Gastrocnemius medialis (tissue), 4 donors: ENCODE results near the gene ARHGAP40. TPM values are rescaled to one million over a fixed set of nuclear protein-coding genes. Genes with fewer than 3 reads are reported as not detected.
A peak's percentile ranks its signal among the peaks of the same experiment; 100 is the strongest.

ENCODE experiments used
- ATAC-seq, 2 donors: fragments of 150-250 bp; one replicate each; pipeline ENCODE4 v1.9.1; 2016
- DNase-seq, 2 donors: peaks; one replicate each; pipeline ENCODE4 v3.0.0-alpha.2; 2019
- H3K27ac ChIP-seq, 4 donors: fragments of 200-600 bp; sonication (generic); 1 replicate in 1 of 4; 2 replicates in 3 of 4; pipeline ENCODE4 v1.5.1; 2016 to 2018; ENCODE audit warnings: mild to moderate bottlenecking in 2 of 4, moderate library complexity in 1 of 4
- H3K27me3 ChIP-seq, 3 donors: fragments of 200-600 bp; sonication (generic) in 2 of 3; 1 replicate in 1 of 3; 2 replicates in 2 of 3; pipeline versions ENCODE4 v1.5.1 to v1.6.0; 2016 to 2019; ENCODE audit warnings: mild to moderate bottlenecking in 1 of 3, moderate library complexity in 1 of 3
- H3K36me3 ChIP-seq, 2 donors: fragments of 200-600 bp; sonication (generic) in 1 of 2; one replicate each; pipeline ENCODE4 v1.5.1; 2017 to 2018
- H3K4me1 ChIP-seq, 2 donors: fragments of 200-600 bp; sonication (generic) in 1 of 2; one replicate each; pipeline ENCODE4 v1.5.1; 2016 to 2017; ENCODE audit warnings: mild to moderate bottlenecking in 2 of 2
- H3K4me3 ChIP-seq, 4 donors: fragments of 200-600 bp; sonication (generic) in 3 of 4; 1 replicate in 1 of 4; 2 replicates in 3 of 4; pipeline ENCODE4 v1.5.1; 2016 to 2019; ENCODE audit warnings: mild to moderate bottlenecking in 2 of 4
- H3K9me3 ChIP-seq, 3 donors: fragments of 200-600 bp; sonication (generic) in 2 of 3; 1 replicate in 1 of 3; 2 replicates in 2 of 3; pipeline ENCODE4 v1.5.1; 2016 to 2019
- CTCF ChIP-seq, 5 experiments: fragments of 450-650 bp in 3 of 5; fragments of 200-600 bp in 2 of 5; sonication (generic) in 2 of 5; IDR thresholded peaks in 4 of 5; conservative IDR thresholded peaks in 1 of 5; 1 replicate in 4 of 5; 2 replicates in 1 of 5; pipeline ENCODE4 v1.5.1; 2016 to 2019; ENCODE audit warnings: antibody characterized with exemption in 5 of 5, mild to moderate bottlenecking in 3 of 5, moderate library complexity in 3 of 5
- POLR2A ChIP-seq, 2 donors: fragments of 450-650 bp; IDR thresholded peaks; one replicate each; pipeline ENCODE4 v1.6.1; 2017; ENCODE audit warnings: antibody characterized with exemption in 2 of 2, mild to moderate bottlenecking in 2 of 2, moderate library complexity in 2 of 2
- in situ Hi-C, 4 donors: fragments of 200-750 bp; cut with MboI; loops; one replicate each; pipeline versions ENCODE4 v1.15.0 to v1.8.0; 2017; ENCODE audit warnings: low sequenced_read_pairs in 4 of 4
- intact Hi-C: fragments of 100-400 bp; cut with DNase I; formaldehyde crosslinking; loops from one replicate; pipeline ENCODE4 v1.15.1; 2023; ENCODE audit warnings: low total_unique reads
- total RNA-seq, 4 donors: library from RNA; depleted of rRNA; stranded (reverse); fragments of >200 nt; gene quantifications; one replicate each; pipeline versions ENCODE4 v1.1.0 to v1.2.3, GENCODE V29; 2016

ARHGAP40 gene
- total RNA-seq, 4 donors from 2014 or later, result not detected

DNA sequence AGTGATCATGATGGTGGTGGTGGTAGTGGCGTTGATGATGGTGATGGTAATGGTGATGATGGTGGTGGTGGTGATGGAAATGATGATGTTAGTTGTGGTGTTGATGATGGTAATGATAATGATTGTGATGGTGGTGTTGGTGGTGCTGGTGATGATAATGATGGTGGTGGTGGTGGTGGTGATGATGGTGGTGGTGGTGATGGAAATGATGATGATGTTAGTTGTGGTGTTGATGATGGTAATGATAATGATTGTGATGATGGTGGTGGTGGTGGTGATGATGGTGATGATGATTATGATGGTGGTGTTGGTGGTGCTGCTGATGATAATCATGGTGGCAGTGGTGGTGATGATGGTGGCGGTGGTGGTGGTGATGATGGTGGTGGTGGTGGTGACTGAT lies 51.4 kb downstream of the ARHGAP40 start:
- in situ Hi-C loops, result no loop called here
- peaks cover 0 to 14% (median 4%) of the 10 kb centered on the region in 3 donors for H3K27me3 ChIP-seq

DNA sequence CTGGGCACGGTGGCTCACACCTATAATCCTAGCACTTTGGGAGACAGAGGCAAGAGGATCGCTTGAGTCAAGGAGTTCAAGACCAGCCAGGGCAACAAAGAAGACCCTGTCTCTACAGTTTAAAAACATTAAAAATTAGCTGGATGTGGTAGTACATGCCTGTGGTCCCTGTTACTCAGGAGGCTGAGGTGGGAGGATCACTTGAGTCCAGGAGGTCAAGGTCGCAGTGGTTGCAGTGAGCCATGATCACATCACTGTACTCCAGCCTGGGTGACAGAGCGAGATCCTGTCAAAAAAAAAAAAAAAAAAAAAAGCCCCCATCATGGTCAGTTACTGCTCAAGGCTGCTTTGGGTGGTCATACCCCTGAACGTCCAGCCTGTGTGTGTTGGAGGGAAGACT lies 55.8 kb downstream of the ARHGAP40 start:
- Histone ChIP-seq H3K4me1 (no peaks in the 10 kb centered on the region), H3K27me3 (peaks cover 7 to 9% (median 8%) of the 10 kb centered on the region in 3 donors)
- in situ Hi-C loops, result no loop called here

More for the DNA sequence above, 51.4 kb downstream of the ARHGAP40 start:
- Histone ChIP-seq H3K9me3 (no peaks in the 10 kb centered on the region), H3K4me1 (no peaks in the 10 kb centered on the region), H3K4me3 (no peak overlapping the region), H3K36me3 (no peaks in the 10 kb centered on the region), H3K27ac (no peak overlapping the region)
- no peak for DNase-seq
- no peak for TF ChIP-seq POLR2A (IDR thresholded peaks at IDR 0.05)
- TF ChIP-seq CTCF (IDR thresholded peaks at IDR 0.05 in 4 of 5, conservative IDR thresholded peaks at IDR 0.05 in 1 of 5), result no peak
- no peak for ATAC-seq
- intact Hi-C loops, result no loop called here

GRCh38 chr20:38658879-38659596 lies 57.4 kb downstream of the ARHGAP40 start:
- Histone ChIP-seq H3K36me3 (no peaks in the 10 kb centered on the region), H3K4me1 (no peaks in the 10 kb centered on the region), H3K9me3 (no peaks in the 10 kb centered on the region), H3K4me3 (no peak overlapping the region), H3K27ac (no peak overlapping the region), H3K27me3 (peaks cover 7 to 9% (median 8%) of the 10 kb centered on the region in 3 donors)
- TF ChIP-seq POLR2A (IDR thresholded peaks at IDR 0.05), result no peak
- TF ChIP-seq CTCF (IDR thresholded peaks at IDR 0.05 in 4 of 5, conservative IDR thresholded peaks at IDR 0.05 in 1 of 5), result peak in 3 of 5 experiments; percentile 15 to 40 (median 20)
- ATAC-seq (no peak), DNase-seq (no peak)
- in situ Hi-C loops, result no loop called here
- intact Hi-C loops, result no loop called here

More for the DNA sequence above, 55.8 kb downstream of the ARHGAP40 start:
- Histone ChIP-seq H3K9me3 (no peaks in the 10 kb centered on the region), H3K4me3 (no peak overlapping the region), H3K27ac (no peak overlapping the region), H3K36me3 (no peaks in the 10 kb centered on the region)
- DNase-seq (no peak), ATAC-seq (no peak)
- no peak for TF ChIP-seq POLR2A (IDR thresholded peaks at IDR 0.05)
- no peak for TF ChIP-seq CTCF (IDR thresholded peaks at IDR 0.05 in 4 of 5, conservative IDR thresholded peaks at IDR 0.05 in 1 of 5)
- intact Hi-C loops, result no loop called here

GRCh38 chr20:38659597-38659880 lies 57.9 kb downstream of the ARHGAP40 start:
- no peak for ATAC-seq
- Histone ChIP-seq H3K4me3 (no peak overlapping the region), H3K27me3 (peaks cover 5 to 8% (median 7%) of the 10 kb centered on the region in 3 donors), H3K27ac (no peak overlapping the region), H3K4me1 (no peaks in the 10 kb centered on the region), H3K9me3 (no peaks in the 10 kb centered on the region), H3K36me3 (no peaks in the 10 kb centered on the region)
- no peak for DNase-seq
- TF ChIP-seq CTCF (IDR thresholded peaks at IDR 0.05 in 4 of 5, conservative IDR thresholded peaks at IDR 0.05 in 1 of 5), result no peak
- no peak for TF ChIP-seq POLR2A (IDR thresholded peaks at IDR 0.05)
- in situ Hi-C loops (no loop called here), intact Hi-C loops (no loop called here)

- no peak overlapping the region for H3K27ac ChIP-seq
- H3K27me3 ChIP-seq, result peaks cover 4 to 11% (median 7%) of the 10 kb centered on the region in 3 donors
- TF ChIP-seq POLR2A (IDR thresholded peaks at IDR 0.05) (no peak), CTCF (IDR thresholded peaks at IDR 0.05 in 4 of 5, conservative IDR thresholded peaks at IDR 0.05 in 1 of 5) (no peak)
- no peaks in the 10 kb centered on the region for H3K9me3 ChIP-seq
- no peak overlapping the region for H3K4me3 ChIP-seq
- H3K36me3 ChIP-seq, result no peaks in the 10 kb centered on the region
- no peaks in the 10 kb centered on the region for H3K4me1 ChIP-seq
- in situ Hi-C loops (no loop called here), intact Hi-C loops (no loop called here)
- DNase-seq (no peak), ATAC-seq (no peak)
These were observed 58.8 kb downstream of the ARHGAP40 start for GRCh38 chr20:38660429-38660828.
